Measurements from ENCODE around the gene FBXO38.

The FBXO38 gene

GRCh38 chr5:148383564-148384379 is at the start of gene FBXO38:
Gene FBXO38 (plus strand): TSS chr5:148383958. CDS start chr5:148394777, 10,819 bp downstream.
- DNase-seq (ENCODE audit: low read depth), result peak; percentile 84
- H3K4me3 ChIP-seq (ENCODE audit: low read depth, low read length), result peak within 1 kb of the TSS; percentile 77

DNA sequence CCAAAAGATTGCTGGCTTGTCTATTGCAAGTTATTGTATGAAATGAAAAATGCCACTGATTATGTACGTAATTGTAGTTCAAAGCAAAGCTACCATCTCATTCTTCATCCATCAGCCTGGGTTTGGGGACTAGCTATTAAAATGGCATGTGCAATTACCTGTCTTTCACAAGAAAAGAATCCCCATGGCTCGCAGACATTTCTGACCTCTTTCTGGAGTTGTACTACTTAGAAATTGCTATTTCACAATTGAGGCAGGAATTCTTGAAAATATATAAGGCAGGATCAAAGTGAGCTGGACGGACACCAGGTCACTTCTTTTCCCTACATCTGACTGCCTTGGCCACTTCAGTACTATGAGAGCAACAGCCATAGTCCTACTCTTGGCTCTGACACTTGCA is 48.5 kb upstream of the FBXO38 start, which contains the start of gene SPINK9:
TSS of gene SPINK9 (plus strand) at position 301 of the 400 bp plus-strand sequence. CDS start at position 356, 55 bp downstream.
- no peak for DNase-seq (ENCODE audit: low read depth)

DNA sequence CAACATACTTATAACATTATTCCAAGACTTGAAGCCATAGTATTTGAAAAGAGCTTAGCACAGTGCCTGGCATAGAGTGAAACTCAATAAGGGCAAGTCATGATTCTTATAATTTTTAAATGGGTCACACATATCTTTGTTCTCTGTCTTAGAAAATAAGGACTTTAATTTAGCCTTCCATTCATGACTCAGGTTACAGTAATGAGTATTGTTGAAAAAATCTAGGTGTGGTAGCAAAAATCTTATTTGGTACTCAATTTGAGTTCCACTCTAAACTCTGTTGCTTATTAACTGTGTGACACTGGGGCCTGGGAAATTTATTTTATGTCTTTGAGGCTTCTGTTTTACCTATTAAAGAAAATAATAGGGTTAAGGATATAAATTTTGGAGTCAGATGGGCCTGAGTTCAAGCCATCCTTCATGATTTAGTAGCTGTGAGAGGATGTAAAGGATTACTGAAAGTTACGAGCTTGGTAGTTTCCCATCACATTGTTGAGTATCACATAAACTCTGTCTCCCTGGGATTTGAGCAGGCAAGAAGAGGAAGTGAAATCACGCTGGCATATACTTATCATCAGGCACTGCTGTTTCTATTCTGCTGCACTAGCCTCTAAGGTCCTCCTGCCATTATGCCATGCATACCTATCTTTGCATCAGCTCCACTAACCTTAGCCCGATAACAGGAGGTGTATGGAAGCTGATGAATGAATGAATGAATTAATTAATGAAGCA is 46.9 kb upstream of the FBXO38 start:
- DNase-seq (ENCODE audit: low read depth), result no peak
- H3K4me3 ChIP-seq (ENCODE audit: low read depth, low read length), result no peak overlapping the region

More for the DNA sequence above, 48.5 kb upstream of the FBXO38 start, which contains the start of gene SPINK9:
- H3K4me3 ChIP-seq (ENCODE audit: low read depth, low read length), result no peak within 1 kb of the TSS

DNA sequence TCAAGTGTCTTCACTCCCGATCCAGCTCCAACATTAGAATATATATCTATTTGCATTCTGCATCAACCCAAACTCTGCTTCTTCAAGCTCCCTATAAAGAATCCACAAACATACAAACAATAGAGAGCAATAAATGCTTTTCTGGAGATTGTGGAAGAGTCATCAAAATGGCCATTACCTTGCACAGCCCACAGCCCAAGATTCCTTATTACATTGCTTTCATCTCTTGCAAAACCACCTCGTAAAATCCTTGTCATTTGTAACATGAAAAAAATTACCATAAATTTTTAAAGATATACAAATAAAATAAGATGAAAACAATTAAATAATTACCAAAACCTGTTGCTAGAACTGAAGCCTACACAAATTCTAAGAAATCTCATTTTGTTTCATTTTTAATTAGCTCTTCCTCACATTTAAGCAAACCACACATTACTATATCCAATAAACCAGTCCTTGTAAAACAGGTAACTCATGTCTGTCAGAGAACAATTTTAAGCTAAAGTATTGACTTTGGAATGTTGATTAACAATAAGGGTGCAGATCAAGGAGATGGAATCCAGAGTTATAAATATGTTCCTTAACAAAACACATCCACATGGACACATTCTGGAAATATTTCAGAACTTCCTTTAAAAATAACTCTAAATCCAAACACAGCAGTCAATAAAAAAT is 41.2 kb upstream of the FBXO38 start:
- no peak overlapping the region for H3K4me3 ChIP-seq (ENCODE audit: low read depth, low read length)
- DNase-seq (ENCODE audit: low read depth), result no peak

DNA sequence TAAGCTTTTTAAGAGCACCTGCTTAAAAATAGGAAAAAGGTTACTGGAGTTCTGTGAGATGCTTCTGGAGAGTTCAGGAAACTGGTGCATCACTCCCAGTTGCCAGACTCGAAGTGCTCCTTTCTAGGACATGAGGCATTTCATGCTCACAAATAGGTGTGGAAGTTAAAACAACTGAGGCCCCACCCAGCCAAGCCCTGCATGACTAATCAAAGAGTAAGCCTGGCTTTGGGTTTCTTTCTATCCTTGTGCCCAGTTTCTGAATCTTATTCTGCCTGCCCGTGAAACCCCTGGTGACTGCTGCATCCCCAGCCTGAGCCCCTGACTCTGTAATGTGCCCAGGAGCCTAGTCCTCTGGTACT is 40.7 kb upstream of the FBXO38 start:
- DNase-seq (ENCODE audit: low read depth), result no peak

DNA sequence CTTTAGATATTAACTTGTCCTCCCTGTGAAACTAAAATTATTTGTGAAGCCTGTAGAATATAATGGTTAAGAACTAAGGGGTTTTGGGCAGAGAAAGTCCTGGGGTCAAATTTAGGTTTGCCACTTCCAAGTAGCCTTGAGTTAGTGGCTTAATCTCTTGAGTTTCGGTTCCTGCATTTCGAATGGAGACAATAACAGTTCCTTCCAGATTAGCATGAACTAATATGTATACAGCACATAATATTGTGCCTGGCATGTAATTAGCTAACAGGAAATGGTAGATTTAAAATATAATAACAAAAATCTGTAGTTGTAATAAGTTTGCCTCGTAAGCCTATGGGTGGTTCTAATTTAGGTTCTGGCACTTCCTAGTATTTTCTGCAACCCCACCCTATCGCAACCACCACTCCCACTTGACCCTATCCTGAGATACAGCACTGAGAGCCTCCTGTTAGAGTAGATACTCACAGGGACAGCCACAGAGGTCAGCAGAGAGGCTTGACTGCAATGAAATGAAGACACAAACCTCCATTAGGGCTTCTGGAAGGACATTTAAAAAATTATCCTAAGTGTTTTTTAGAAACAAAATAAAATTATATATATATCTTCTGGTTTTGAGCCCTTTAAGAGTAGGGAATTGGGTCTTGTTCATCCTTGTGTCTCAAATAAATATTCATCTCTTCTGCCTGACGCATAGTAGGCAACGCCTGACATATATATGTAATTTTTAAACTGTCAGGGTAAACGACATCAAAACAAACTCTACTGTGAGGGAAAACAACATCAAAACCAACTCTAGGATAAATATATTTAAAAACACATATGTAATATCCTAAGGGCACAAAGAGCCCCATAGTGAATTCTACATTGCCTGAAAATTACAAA is 39.9 kb upstream of the FBXO38 start:
- H3K4me3 ChIP-seq (ENCODE audit: low read depth, low read length), result no peak overlapping the region
- DNase-seq (ENCODE audit: low read depth), result no peak

More for the DNA sequence above, 40.7 kb upstream of the FBXO38 start:
- H3K4me3 ChIP-seq (ENCODE audit: low read depth, low read length), result no peak overlapping the region

GRCh38 chr5:148347706-148348105 is 36.1 kb upstream of the FBXO38 start:
- no peak overlapping the region for H3K4me3 ChIP-seq (ENCODE audit: low read depth, low read length)
- no peak for DNase-seq (ENCODE audit: low read depth)

- no peak overlapping the region for H3K4me3 ChIP-seq (ENCODE audit: low read depth, low read length)
- no peak for DNase-seq (ENCODE audit: low read depth)
Measured at GRCh38 chr5:148352696-148353095, 31.1 kb upstream of the FBXO38 start.

DNA sequence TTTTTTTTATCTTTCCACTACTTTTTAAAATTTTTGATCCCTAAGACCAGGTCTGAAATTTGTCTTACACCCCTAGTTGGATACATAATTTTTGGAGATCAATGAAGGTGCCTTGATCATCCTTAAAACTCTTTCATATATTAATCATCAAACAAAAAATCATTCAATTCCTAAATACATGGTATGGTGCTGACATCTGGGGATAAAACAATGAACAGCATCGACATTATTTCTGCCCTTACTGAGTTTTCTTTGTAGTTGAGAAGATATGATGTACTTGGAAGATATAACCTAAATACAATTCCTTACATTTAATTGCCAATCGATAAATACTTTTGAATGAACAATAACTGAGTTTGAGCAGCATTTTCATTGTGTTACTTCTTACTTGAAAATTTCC is 30.1 kb upstream of the FBXO38 start:
- DNase-seq (ENCODE audit: low read depth), result no peak
- no peak overlapping the region for H3K4me3 ChIP-seq (ENCODE audit: low read depth, low read length)

DNA sequence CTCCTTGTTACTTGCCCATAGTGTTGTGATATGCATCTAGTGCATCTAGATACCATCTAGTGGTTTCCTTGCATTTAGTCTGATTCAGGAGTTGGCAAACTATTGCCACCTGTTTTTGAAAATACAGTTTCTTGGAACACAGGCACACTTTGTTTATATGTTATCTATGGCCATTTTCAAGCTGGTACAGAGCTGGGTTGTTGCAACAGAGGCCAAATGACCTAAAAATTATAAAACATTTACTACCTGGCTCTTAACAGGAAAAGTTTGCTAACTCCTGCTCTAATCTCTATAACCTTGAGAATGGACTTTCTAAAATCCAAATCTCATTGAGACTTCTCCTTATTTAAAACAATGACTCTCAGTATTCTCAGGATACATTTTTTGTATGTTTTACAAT is 19.4 kb upstream of the FBXO38 start:
- no peak for DNase-seq (ENCODE audit: low read depth)
- H3K4me3 ChIP-seq (ENCODE audit: low read depth, low read length), result no peak overlapping the region

DNA sequence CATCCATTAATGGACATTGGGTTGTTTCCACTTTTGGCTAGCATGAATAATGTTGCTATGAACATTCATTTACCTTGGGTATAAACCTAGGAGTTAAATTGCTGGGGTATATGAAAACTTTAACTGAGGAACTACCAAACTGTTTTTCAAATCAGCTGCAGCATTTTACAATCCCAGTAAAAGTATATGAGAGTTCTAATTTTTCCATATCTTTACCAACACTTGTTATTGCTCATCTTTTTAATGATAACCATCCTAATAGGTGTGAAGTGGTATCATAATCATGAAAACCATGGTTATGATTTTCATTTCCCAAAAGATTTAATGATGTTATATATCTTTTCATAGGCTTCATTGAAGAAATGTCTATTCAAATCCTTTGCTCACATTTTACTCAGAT is 15.5 kb upstream of the FBXO38 start:
- no peak for DNase-seq (ENCODE audit: low read depth)
- no peak overlapping the region for H3K4me3 ChIP-seq (ENCODE audit: low read depth, low read length)

DNA sequence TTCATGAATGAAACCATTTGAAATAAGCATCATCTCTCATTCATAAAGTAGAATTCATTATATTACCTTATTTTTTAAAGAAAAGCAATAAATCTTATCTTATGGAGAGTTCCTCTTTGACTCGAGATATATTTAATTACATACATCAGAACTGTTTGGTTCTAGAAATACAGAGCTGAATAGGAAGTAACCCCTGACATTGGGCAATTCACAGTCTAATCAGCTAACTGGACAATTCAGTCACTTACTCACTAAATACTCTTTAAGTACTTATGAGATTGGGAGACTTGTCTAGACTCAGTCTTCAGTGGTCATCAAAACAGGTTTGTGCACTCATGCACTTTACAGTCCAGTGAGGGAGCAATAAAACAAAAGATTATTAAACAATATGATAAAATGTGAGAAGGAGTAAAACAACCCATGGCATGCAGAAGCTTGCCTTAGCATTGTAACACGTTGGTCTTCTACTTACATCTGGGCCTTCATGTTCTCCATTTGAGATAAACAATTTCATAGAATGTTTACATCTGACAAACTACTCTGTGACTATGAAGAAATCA is 11.5 kb upstream of the FBXO38 start:
- H3K4me3 ChIP-seq (ENCODE audit: low read depth, low read length), result no peak overlapping the region
- DNase-seq (ENCODE audit: low read depth), result no peak

GRCh38 chr5:148372893-148373292 is 10.9 kb upstream of the FBXO38 start:
- no peak for DNase-seq (ENCODE audit: low read depth)
- H3K4me3 ChIP-seq (ENCODE audit: low read depth, low read length), result no peak overlapping the region

- no peak overlapping the region for H3K4me3 ChIP-seq (ENCODE audit: low read depth, low read length)
- DNase-seq (ENCODE audit: low read depth), result peak; percentile 46
Measured at GRCh38 chr5:148374690-148375360, 8.9 kb upstream of the FBXO38 start.

DNA sequence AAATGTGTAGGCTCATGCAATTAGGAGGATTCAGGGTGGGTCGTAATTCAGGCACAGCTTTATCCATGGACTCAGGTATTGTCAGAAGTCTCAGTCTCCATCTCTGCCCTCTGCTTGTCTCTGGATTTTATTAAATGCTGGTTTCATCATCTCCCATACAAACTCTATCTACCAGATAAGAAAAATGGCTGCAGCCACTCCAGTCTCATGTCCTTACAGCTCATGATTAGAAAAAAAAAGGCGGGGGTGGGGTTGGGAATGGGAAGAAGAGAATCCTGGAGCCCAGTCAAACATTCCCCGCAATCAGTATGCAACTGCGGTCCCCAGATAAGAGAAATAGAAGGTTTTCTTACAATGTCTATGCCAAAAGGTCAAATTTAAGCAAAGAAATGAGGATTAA is 7.6 kb upstream of the FBXO38 start:
- DNase-seq (ENCODE audit: low read depth), result no peak
- H3K4me3 ChIP-seq (ENCODE audit: low read depth, low read length), result no peak overlapping the region

DNA sequence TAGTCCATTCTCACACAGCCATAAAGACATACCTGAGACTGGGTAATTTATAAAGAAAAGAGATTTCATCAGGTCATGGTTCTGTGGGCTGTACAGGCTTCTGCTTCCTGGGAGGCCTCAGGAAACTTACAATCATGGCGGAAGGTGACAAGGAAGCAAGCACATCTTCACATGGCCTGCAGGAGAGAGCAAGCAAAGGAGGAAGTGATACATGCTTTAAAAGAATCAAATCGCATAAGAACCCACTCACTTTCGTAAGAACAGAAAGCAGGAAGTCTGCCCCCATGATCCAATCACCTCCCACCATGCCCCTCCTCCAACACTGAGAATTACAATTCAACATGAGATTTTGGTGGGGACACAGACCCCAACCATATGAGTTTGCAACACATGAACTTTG is 5.1 kb upstream of the FBXO38 start:
- no peak overlapping the region for H3K4me3 ChIP-seq (ENCODE audit: low read depth, low read length)
- no peak for DNase-seq (ENCODE audit: low read depth)

DNA sequence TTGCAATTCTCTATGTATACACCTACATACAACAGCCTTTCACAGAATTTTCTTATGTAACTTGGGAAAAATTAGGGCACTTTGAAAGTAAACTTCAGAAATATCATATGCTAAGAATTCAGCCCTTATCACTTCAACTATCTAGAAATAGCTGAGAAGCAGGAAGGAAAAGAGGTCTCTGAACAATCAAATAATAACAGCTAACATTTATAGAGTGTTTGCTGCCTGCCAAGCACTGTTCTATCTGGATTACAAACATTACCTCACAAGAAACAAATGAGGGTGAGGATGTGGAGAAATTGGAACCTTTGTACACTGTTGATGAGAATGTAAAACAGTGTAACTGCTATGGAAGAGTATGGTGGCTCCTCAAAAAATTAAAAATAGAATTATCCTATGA is 4.4 kb upstream of the FBXO38 start:
- DNase-seq (ENCODE audit: low read depth), result no peak
- H3K4me3 ChIP-seq (ENCODE audit: low read depth, low read length), result no peak overlapping the region

GRCh38 chr5:148381906-148382305 is 1.9 kb upstream of the FBXO38 start:
- no peak for DNase-seq (ENCODE audit: low read depth)
- H3K4me3 ChIP-seq (ENCODE audit: low read depth, low read length), result no peak overlapping the region

Measured in skeletal muscle cell (primary cell).